ENCODE measurements around the gene SFMBT1. TPM values are rescaled to one million over a fixed set of nuclear protein-coding genes. Genes with fewer than 3 reads are reported as not detected.

The SFMBT1 gene
- total and polyA plus RNA-seq, 2 experiments from 2014 or later = 5.3 to 24.0 TPM

DNA sequence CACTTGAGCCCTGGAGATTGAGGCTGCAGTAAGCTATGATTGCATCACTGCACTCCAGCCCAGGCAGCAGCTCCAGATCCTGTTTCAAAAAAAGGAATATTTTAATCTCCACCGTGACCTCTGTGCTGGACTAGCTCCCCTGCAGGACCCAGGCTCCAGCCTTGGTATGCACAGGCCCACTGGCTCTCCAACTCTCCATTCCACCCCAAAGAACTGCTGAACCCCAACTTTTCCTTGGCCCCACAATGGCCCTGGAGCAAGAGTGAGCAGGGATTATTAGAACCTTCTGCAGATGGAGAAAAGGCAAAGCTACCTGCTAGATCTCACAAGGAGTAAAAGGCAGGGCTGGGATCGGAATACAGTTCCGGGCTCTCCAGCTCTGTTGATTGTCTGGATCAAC, 32.8 kb upstream of the SFMBT1 start:
- H3K4me1 ChIP-seq (ENCODE audit: insufficient read depth) = no peaks in the 10 kb centered on the region
- H3K4me3 ChIP-seq = no peak overlapping the region
- Mint-ChIP-seq H3K36me3 (ENCODE audit: low read depth) (no peaks in the 10 kb centered on the region), H3K27ac (no peak overlapping the region), H3K9me3 (no peaks in the 10 kb centered on the region), H3K4me1 (peaks cover 2% of the 10 kb centered on the region; the same call in 2 of the 3 replicates), H3K4me3 (no peak overlapping the region), H3K27me3 (ENCODE audit: insufficient read depth, low read depth, poor library complexity) (peaks cover 5% of the 10 kb centered on the region)
- no peaks in the 10 kb centered on the region for H3K79me2 ChIP-seq (replicated peaks; ENCODE audit: insufficient read depth)
- H3K27me3 ChIP-seq (ENCODE audit: insufficient read depth) = no peaks in the 10 kb centered on the region
- H3K4me2 ChIP-seq = no peak overlapping the region
- H3K9me2 ChIP-seq (ENCODE audit: insufficient read depth) = no peaks in the 10 kb centered on the region
- no peaks in the 10 kb centered on the region for H3F3A ChIP-seq (replicated peaks; ENCODE audit: low read depth)
- no peak for DNase-seq (ENCODE audit: low spot score)
- ATAC-seq = no peak
- TF ChIP-seq, protein P1, sequence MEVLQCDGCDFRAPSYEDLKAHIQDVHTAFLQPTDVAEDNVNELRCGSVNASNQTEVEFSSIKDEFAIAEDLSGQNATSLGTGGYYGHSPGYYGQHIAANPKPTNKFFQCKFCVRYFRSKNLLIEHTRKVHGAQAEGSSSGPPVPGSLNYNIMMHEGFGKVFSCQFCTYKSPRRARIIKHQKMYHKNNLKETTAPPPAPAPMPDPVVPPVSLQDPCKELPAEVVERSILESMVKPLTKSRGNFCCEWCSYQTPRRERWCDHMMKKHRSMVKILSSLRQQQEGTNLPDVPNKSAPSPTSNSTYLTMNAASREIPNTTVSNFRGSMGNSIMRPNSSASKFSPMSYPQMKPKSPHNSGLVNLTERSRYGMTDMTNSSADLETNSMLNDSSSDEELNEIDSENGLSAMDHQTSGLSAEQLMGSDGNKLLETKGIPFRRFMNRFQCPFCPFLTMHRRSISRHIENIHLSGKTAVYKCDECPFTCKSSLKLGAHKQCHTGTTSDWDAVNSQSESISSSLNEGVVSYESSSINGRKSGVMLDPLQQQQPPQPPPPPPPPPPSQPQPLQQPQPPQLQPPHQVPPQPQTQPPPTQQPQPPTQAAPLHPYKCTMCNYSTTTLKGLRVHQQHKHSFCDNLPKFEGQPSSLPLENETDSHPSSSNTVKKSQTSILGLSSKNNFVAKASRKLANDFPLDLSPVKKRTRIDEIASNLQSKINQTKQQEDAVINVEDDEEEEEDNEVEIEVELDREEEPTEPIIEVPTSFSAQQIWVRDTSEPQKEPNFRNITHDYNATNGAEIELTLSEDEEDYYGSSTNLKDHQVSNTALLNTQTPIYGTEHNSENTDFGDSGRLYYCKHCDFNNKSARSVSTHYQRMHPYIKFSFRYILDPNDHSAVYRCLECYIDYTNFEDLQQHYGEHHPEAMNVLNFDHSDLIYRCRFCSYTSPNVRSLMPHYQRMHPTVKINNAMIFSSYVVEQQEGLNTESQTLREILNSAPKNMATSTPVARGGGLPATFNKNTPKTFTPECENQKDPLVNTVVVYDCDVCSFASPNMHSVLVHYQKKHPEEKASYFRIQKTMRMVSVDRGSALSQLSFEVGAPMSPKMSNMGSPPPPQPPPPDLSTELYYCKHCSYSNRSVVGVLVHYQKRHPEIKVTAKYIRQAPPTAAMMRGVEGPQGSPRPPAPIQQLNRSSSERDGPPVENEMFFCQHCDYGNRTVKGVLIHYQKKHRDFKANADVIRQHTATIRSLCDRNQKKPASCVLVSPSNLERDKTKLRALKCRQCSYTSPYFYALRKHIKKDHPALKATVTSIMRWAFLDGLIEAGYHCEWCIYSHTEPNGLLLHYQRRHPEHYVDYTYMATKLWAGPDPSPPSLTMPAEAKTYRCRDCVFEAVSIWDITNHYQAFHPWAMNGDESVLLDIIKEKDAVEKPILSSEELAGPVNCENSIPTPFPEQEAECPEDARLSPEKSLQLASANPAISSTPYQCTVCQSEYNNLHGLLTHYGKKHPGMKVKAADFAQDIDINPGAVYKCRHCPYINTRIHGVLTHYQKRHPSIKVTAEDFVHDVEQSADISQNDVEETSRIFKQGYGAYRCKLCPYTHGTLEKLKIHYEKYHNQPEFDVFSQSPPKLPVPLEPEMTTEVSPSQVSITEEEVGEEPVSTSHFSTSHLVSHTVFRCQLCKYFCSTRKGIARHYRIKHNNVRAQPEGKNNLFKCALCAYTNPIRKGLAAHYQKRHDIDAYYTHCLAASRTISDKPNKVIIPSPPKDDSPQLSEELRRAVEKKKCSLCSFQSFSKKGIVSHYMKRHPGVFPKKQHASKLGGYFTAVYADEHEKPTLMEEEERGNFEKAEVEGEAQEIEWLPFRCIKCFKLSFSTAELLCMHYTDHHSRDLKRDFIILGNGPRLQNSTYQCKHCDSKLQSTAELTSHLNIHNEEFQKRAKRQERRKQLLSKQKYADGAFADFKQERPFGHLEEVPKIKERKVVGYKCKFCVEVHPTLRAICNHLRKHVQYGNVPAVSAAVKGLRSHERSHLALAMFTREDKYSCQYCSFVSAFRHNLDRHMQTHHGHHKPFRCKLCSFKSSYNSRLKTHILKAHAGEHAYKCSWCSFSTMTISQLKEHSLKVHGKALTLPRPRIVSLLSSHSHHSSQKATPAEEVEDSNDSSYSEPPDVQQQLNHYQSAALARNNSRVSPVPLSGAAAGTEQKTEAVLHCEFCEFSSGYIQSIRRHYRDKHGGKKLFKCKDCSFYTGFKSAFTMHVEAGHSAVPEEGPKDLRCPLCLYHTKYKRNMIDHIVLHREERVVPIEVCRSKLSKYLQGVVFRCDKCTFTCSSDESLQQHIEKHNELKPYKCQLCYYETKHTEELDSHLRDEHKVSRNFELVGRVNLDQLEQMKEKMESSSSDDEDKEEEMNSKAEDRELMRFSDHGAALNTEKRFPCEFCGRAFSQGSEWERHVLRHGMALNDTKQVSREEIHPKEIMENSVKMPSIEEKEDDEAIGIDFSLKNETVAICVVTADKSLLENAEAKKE (CRISPR knock-in tag; IDR thresholded peaks at IDR 0.05) = no peak
- TF ChIP-seq ZNF114 (CRISPR knock-in tag; IDR thresholded peaks at IDR 0.05) = no peak
- no peak for TF ChIP-seq STAT1 (IDR thresholded peaks at IDR 0.05; ENCODE audit: unreplicated experiment)
- no peak for TF ChIP-seq ZNF331 (CRISPR knock-in tag; IDR thresholded peaks at IDR 0.05; ENCODE audit: low read depth)
- no peaks in the 10 kb centered on the region for H3K36me3 ChIP-seq (ENCODE audit: insufficient read depth)
- no peak overlapping the region for H3K27ac ChIP-seq (ENCODE audit: low read depth)
- H4K20me1 ChIP-seq (replicated peaks; ENCODE audit: insufficient read depth) = no peaks in the 10 kb centered on the region
- H2AFZ ChIP-seq = no peak overlapping the region

DNA sequence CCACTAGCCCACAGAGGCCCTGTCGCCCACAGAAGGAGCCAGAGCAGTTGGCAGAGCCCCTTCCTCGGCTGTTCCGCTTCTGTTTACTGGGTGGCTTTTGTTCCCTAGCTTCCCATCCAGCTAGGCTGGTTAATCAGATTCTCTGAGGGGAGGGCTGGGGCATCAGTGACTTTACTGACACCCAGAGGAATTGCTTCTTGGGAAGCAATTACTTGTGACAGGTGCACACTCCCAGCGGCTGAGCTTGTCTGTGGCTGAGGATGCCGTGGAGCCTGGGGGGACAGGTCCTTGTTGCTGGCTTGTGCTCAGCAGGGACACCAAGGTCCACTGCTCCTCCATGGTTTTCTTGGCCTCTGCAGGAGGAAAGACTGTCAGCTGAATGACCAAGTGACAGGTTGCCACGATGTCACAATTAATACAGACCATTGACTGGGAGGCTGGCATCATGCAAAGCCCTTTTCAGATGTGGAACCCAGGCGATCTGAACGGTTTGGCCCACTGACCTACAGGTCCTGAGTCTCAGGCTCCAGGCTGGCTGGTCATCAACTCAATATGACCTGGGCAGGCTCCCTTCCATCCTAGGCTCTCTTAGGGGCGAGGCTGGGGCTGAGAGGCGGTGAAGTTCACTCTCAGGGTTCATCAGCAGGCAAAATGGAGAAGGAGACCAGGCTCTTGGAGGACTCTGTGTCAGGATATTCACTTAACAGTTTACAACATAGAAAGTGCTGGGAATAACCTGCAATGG, 31.8 kb upstream of the SFMBT1 start:
- H3K4me2 ChIP-seq = no peak overlapping the region
- H3K36me3 Mint-ChIP-seq (ENCODE audit: low read depth) = no peaks in the 10 kb centered on the region
- no peaks in the 10 kb centered on the region for H4K20me1 ChIP-seq (replicated peaks; ENCODE audit: insufficient read depth)
- no peaks in the 10 kb centered on the region for H3K27me3 ChIP-seq (ENCODE audit: insufficient read depth)
- peaks cover 12% of the 10 kb centered on the region for H3K4me1 Mint-ChIP-seq
- H3K9me2 ChIP-seq (ENCODE audit: insufficient read depth) = no peaks in the 10 kb centered on the region
- H3K9me3 Mint-ChIP-seq = no peaks in the 10 kb centered on the region
- H3K4me3 ChIP-seq = no peak overlapping the region
- no peak overlapping the region for H2AFZ ChIP-seq
- no peaks in the 10 kb centered on the region for H3K79me2 ChIP-seq (replicated peaks; ENCODE audit: insufficient read depth)
- H3K4me1 ChIP-seq (ENCODE audit: insufficient read depth) = peaks cover 4% of the 10 kb centered on the region; the same call in 1 of the 2 replicates
- H3K27me3 Mint-ChIP-seq (ENCODE audit: insufficient read depth, low read depth, poor library complexity) = peaks cover 4% of the 10 kb centered on the region
- no peak for ATAC-seq
- no peaks in the 10 kb centered on the region for H3K36me3 ChIP-seq (ENCODE audit: insufficient read depth)
- H3K27ac Mint-ChIP-seq = no peak overlapping the region
- no peak overlapping the region for H3K27ac ChIP-seq (ENCODE audit: low read depth)
- no peak overlapping the region for H3K4me3 Mint-ChIP-seq
- no peak for DNase-seq (ENCODE audit: low spot score)
- H3F3A ChIP-seq (replicated peaks; ENCODE audit: low read depth) = no peaks in the 10 kb centered on the region
- no peak for TF ChIP-seq CREB1 (CRISPR knock-in tag; IDR thresholded peaks at IDR 0.05; ENCODE audit: low read depth)
- no peak for TF ChIP-seq EZH2 (IDR thresholded peaks at IDR 0.05; ENCODE audit: low read depth, unreplicated experiment)
- TF ChIP-seq ZNF114 (CRISPR knock-in tag; IDR thresholded peaks at IDR 0.05) = no peak
- TF ChIP-seq JUNB (IDR thresholded peaks at IDR 0.05; ENCODE audit: unreplicated experiment) = no peak
- TF ChIP-seq, protein P2, sequence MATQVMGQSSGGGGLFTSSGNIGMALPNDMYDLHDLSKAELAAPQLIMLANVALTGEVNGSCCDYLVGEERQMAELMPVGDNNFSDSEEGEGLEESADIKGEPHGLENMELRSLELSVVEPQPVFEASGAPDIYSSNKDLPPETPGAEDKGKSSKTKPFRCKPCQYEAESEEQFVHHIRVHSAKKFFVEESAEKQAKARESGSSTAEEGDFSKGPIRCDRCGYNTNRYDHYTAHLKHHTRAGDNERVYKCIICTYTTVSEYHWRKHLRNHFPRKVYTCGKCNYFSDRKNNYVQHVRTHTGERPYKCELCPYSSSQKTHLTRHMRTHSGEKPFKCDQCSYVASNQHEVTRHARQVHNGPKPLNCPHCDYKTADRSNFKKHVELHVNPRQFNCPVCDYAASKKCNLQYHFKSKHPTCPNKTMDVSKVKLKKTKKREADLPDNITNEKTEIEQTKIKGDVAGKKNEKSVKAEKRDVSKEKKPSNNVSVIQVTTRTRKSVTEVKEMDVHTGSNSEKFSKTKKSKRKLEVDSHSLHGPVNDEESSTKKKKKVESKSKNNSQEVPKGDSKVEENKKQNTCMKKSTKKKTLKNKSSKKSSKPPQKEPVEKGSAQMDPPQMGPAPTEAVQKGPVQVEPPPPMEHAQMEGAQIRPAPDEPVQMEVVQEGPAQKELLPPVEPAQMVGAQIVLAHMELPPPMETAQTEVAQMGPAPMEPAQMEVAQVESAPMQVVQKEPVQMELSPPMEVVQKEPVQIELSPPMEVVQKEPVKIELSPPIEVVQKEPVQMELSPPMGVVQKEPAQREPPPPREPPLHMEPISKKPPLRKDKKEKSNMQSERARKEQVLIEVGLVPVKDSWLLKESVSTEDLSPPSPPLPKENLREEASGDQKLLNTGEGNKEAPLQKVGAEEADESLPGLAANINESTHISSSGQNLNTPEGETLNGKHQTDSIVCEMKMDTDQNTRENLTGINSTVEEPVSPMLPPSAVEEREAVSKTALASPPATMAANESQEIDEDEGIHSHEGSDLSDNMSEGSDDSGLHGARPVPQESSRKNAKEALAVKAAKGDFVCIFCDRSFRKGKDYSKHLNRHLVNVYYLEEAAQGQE (IDR thresholded peaks at IDR 0.05; ENCODE audit: unreplicated experiment) = no peak

All from GM23338 (cell line).